Measurements from ENCODE around the gene SLC5A10.

SLC5A10 gene

GRCh38 chr17:19004421-19005136 lies 52.6 kb downstream of the SLC5A10 start, which contains the start of gene FAM83G:
TSS of gene FAM83G (minus strand) at chr17:19004764. CDS start at chr17:19004041, 723 bp downstream.
- no peak for DNase-seq

DNA sequence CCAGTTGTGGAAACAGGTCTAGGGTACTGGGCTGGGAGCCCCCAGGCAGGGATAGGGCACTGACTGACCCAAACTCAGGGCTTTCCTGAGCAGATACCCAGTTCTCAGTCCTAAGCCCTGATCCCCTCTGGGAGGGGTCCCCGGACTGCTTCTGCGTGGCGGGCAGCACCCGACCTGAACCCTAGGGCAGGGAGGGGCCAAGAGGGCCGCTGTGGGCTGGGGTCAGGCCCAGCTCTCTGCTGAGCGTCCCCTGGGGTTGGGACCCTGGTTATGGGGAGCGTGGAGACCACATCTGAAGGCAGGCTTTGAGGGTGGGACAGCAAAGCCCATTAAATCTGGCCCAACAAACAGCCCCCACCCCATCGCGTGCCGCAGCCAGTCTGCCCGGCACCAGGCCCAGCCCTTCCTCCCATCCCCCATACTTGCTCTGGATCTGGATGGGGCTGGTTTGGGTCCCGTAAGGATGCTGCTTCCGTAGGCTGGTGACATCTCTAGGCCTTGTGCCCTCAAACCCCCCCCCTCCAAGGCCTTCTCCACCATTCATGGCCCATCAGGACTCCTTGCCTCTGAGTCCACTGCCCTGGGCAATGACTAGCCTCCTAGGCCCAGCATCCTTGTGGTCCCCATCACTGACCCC lies 53.3 kb downstream of the SLC5A10 start:
- DNase-seq = no peak

DNA sequence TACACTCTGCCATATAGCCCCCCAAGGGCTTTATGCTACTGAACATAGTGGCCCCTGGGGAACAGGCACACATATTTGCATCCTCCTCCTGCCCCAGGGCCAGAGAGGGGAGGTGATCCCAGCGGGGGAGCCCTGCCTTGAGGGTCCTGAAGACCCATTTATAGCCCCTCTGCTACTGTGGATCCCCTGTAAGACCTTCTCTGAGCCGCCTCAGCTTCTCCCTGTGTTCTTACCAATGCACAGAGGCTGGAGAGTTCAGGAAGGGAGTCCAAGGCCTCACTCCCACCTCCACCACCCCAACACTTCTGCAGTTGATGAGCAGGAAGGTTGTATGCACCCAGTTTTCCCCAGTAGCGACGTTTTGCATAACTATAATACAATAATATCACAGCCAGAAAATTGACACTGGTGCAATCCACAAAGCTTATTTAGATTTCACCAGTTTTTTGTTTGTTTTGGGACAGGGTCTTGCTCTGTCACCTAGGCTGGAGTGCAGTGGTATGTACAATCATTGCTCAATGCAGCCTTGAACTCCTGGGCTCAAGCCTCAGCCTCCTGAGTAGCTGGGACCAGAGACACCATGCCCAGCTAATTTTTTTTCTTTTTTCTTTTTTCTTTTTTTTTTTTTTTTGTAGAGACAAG lies 53.9 kb downstream of the SLC5A10 start:
- DNase-seq = no peak

DNA sequence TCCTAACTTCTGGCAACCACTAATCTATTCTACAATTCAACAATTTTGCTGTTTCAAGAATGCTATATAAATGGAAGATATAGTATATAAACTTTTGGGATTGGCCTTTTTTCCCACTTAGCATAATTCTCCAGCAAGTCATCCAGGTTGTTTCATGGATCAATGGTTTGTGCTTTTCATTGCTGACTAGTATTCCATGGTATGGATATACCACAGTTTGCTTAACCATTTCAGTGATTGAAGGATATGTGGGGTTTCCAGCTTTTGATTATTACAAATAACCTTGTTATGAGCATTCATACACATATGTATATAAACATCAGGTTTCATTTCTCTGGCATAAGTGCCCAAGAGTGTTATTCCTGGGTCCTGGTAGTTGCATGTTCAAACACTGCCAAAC lies 54.7 kb downstream of the SLC5A10 start:
- no peak for DNase-seq

- DNase-seq = no peak
Measured at GRCh38 chr17:19009970-19010369, 58.0 kb downstream of the SLC5A10 start.

DNA sequence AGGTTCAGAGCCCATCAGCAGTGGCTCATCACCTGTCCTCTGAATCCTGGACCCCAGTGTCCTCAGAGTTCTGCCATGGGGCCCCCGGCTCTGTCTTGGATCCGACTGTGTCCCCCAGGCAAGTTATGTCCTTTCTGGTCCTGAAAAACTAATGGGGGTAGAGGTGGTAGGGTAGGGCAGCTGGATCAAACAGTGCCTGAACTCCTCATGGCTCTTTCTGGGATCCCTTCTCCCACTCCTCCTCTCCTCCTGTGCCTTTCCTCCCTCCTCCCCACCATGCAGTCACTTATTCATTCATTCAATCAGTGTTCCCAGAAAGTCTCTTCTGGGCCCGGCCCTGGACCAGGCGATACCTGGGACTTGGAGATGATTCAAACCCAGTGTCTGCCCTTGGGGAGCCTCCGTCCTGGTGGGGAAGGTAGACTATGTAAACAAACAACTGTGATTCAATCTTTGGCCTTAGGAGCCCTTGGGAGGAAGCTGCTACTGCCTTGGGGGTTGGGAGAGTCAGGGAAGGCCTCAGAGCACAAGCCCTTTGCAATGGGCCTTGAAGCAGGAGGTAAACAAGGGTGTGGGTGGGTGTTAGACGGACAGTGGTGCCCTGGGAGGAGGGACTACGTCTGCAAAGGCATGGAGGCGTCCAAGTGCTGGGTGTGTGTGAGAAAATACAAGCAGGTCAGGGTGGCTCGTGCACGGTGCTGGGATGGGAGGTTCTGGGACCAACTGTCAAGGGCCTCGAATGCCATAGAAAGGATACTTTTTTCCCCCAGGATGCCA lies 59.0 kb downstream of the SLC5A10 start:
- no peak for DNase-seq

DNA sequence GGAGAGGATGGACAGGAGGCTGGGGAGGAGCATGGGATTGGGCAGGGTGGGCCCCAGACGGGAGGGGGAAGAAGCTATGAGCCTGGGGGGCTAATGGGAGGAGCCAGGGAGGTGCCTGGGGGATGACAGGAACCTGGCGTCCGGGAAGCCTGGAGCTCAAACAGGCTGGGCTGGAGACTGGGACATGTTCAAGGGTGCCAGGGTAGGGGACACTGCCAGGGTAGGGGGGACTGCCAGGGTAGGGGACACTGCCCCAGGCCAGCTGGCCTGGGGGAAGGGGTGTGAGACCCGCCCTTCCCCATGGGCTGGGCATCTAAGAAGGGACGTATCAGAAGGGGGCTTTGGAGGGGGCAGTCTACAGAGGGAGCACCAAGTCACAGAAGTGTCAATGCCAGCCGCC lies 59.6 kb downstream of the SLC5A10 start:
- no peak for DNase-seq

GRCh38 chr17:19012171-19013080 lies 60.5 kb downstream of the SLC5A10 start:
- DNase-seq = no peak

GRCh38 chr17:19013226-19013625 lies 61.3 kb downstream of the SLC5A10 start:
- DNase-seq = no peak

GRCh38 chr17:19013806-19014627 lies 62.1 kb downstream of the SLC5A10 start:
- DNase-seq = no peak

DNA sequence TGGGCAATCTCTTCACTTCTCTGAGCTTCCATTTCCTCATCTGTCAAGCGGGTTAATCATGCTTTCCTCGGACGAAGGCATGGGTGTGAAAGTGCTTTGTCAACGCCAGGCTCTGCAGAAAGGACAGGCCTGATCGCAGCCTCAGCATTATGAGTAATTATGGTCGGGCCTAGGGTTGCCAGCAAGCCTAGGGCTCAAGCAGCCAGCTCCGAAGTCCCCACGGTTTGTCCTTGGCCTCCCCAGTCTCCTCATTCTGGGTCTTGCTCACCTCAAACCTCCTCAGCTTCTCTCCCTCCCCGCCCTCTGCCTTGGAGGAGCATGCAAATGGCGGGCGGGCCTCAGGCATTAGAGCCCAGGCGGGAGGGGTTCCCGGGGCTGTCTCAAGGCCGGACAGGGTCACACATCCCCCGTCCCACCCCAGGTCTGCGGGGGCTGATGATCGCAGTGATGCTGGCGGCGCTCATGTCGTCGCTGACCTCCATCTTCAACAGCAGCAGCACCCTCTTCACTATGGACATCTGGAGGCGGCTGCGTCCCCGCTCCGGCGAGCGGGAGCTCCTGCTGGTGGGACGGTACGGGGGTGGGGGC lies 62.8 kb downstream of the SLC5A10 start:
- no peak for DNase-seq

GRCh38 chr17:19015428-19015827 lies 63.5 kb downstream of the SLC5A10 start:
- DNase-seq = no peak

- no peak for DNase-seq
Measured at GRCh38 chr17:19016297-19016696, 64.3 kb downstream of the SLC5A10 start.

DNA sequence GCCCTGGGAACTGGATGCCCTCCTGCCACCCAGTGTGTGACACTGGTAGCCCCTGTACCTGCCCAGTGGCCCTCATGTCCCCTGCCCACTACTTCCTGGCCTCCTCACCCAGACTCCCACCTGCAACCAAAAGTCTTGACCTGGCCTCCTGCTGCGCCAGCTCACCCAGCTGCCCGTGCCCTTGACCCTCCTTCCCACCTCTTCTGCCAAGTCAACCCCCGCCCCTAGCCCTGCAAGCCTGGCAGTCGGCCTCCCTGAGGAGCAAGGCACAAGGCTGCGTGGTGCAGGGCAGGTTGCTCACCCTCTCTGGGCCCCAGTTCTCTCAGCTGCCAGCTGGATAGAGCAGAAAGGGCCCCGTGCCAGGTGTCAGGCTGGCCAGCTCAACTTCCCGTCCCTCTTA lies 64.9 kb downstream of the SLC5A10 start:
- no peak for DNase-seq

DNA sequence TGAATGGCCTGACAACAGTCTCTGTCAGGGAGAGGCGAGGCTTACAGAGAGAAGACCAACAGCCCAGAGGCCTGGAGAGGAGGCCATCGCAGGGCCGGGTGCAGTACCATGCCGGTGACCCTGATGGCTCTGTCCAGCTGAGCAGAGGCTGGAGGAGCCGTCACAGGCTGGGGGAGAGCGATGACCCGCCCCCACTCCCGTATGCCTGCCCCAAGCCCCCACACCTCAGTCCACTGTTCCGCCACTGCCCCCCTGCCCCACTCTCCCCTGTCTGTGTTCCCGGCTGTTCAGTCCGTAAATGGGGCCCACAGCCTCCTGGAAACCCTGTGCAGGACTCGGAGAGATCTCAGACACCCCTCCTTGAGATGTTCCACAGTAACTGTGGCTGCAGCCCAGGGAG lies 65.4 kb downstream of the SLC5A10 start:
- no peak for DNase-seq

DNA sequence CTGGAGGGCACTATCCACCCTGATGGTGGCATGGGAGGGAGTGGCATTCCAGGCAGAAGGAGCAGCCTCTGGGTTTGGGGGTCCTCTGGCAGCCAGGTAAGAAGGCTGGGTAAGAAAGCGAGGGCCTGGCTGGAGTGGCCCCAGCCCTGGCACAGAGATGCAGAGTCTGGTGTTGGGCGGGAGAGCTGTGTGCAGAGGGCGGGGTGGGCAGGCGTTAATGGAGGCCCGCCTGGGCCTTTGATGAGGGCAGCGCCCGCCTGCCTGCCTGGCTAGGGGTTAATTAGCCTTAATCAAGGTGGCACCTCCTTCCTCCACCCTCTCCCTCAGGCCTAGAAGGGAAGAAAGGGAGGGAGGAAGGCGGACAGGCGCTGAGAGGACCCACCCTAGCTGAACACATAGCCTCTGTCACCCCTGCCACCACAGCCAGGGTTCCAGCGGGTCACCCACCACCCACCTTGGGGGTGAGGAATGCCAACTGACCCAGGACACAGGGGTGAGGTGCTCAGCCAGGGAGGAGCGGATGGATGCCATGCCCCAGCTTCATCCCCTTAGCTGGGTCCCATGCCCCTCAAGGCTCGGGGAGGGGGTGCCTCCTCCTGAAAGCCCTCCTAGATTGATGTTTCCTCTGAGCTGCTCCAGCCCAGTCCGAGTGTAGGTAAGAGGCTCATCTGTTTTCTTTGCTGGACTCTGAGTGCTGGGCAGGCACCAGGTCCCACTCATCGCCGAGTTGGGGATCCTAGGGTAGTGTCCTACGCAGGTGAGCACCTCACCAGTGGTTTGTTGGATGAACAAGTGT lies 66.0 kb downstream of the SLC5A10 start:
- DNase-seq = no peak

DNA sequence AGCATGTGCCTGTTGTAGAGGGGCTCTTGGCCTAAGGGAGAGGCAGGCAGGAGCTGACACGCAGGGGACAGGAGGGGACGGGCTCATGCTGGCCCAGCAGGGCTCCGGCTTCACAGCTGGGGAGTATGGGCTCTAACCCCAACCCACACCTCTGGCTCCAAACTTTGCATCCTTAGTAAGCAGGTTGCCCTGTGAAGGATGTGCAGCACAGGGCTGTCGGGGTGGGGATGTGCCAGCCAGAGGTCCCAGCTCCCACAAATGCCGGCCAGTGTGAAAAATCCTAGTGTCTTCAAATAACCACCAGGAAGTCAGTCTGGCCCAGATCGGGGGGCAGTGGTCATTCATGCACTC lies 66.6 kb downstream of the SLC5A10 start:
- no peak for DNase-seq

DNA sequence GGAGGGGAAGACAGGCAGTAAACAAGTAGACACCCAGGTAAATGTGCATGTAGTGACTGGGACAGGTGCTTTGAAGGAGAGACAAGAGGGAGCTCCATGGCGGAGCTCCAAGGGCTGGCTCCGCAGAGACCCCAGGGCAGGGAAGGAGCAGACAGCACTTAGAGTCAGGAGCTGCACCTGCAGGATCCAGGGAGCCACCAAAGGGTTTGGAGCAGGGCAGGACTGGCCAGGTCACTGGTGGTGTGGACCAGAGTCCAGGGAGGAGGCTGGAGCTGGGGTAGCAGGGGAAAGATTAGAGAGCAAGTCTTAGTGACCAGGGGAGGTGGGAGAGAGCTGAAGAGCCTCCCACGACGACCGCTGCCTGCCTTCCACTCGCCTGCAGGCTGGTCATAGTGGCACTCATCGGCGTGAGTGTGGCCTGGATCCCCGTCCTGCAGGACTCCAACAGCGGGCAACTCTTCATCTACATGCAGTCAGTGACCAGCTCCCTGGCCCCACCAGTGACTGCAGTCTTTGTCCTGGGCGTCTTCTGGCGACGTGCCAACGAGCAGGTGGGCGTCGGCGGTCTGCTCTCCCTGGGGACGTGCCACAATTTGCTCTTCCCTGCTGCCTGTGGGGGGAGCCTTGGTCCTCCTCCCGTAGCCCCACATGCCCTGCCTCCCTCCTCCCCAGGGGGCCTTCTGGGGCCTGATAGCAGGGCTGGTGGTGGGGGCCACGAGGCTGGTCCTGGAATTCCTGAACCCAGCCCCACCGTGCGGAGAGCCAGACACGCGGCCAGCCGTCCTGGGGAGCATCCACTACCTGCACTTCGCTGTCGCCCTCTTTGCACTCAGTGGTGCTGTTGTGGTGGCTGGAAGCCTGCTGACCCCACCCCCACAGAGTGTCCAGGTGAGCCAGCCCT lies 67.3 kb downstream of the SLC5A10 start:
- DNase-seq = no peak

GRCh38 chr17:19020016-19020415 lies 68.1 kb downstream of the SLC5A10 start:
- DNase-seq = no peak

All from GF-D8 (cell line).